HepG2 (cell line): Measurements from ENCODE around the gene YPEL3. TPM values are rescaled to one million over a fixed set of nuclear protein-coding genes. Genes with fewer than 3 reads are reported as not detected.

Experiments
- PHF5A ChIP-seq: IDR thresholded peaks from one replicate; pipeline ENCODE4 v1.6.1; 2018; ENCODE audit warnings: low read depth, missing genetic modification reagents; ENCODE audit not compliant: unreplicated experiment
- SP5 ChIP-seq: IDR thresholded peaks from 2 replicates; pipeline ENCODE4 v1.6.1; 2016; ENCODE audit warnings: low read depth, borderline replicate concordance
- TFDP1 ChIP-seq: IDR thresholded peaks from 2 replicates; pipeline ENCODE4 v1.6.1; 2016; ENCODE audit warnings: missing compliant biosample characterization, missing genetic modification reagents, borderline replicate concordance
- ZNF251 ChIP-seq: sonication (generic); formaldehyde crosslinking; IDR thresholded peaks from 2 replicates; pipeline ENCODE4 v1.9.0; 2021; ENCODE audit warnings: mild to moderate bottlenecking, missing genetic modification reagents
- ZNF343 ChIP-seq: sonication (generic); formaldehyde crosslinking; IDR thresholded peaks from 2 replicates; pipeline ENCODE4 v1.4.0; 2020; ENCODE audit warnings: mild to moderate bottlenecking, missing genetic modification reagents
- ZSCAN29 ChIP-seq: sonication (generic); formaldehyde crosslinking; conservative IDR thresholded peaks from 2 replicates; pipeline ENCODE4 v1.4.0; 2020; ENCODE audit warnings: mild to moderate bottlenecking, missing genetic modification reagents
- ZZZ3 ChIP-seq: sonication (generic); formaldehyde crosslinking; IDR thresholded peaks from 2 replicates; pipeline ENCODE4 v1.4.0; 2020; ENCODE audit warnings: missing genetic modification reagents, mild to moderate bottlenecking, borderline replicate concordance
- polyA plus RNA-seq, 8 experiments: library from polyadenylated mRNA; depleted of rRNA in 3 of 8; stranded (reverse) in 7 of 8; unstranded in 1 of 8; fragments of >200 nt; fragmentation: Illumina TruSeq in 4 of 8; extraction: Trizol in 4 of 8; gene quantifications; 2 replicates each; pipeline versions ENCODE4 v1.2.1 to v1.2.3, GENCODE V29; 2011 to 2016; ENCODE audit warnings: low read depth in 4 of 8, missing spikeins in 1 of 8, mixed read lengths in 1 of 8; ENCODE audit not compliant: insufficient read depth in 1 of 8
- total RNA-seq, 5 experiments: library from RNA; depleted of rRNA; stranded (reverse); fragments of >200 nt; fragmentation: Illumina TruSeq; extraction: Trizol; gene quantifications; 2 replicates each; pipeline ENCODE4 v1.2.3, GENCODE V29; 2016; ENCODE audit warnings: low read depth in 1 of 5
- TF ChIP-seq, protein P1 (sequence below): fragments of 450-650 bp; IDR thresholded peaks from 2 replicates; pipeline ENCODE4 v1.6.1; 2016
- TF ChIP-seq, protein P2 (sequence below): sonication (generic); formaldehyde crosslinking; IDR thresholded peaks from 2 replicates; pipeline ENCODE4 v1.5.0; 2020; ENCODE audit warnings: missing genetic modification reagents
- TF ChIP-seq, protein P3 (sequence below): IDR thresholded peaks from 2 replicates; pipeline ENCODE4 v1.6.1; 2016; ENCODE audit warnings: missing compliant biosample characterization, missing genetic modification reagents, borderline replicate concordance
- TF ChIP-seq, protein P4 (sequence below): fragments of 450-650 bp; IDR thresholded peaks from 2 replicates; pipeline ENCODE4 v1.6.1; 2017; ENCODE audit warnings: mild to moderate bottlenecking
- TF ChIP-seq, protein P5 (sequence below), 2 experiments: sonication (generic) in 1 of 2; formaldehyde crosslinking in 1 of 2; IDR thresholded peaks; 2 replicates each; pipeline versions ENCODE4 v1.6.1 to v1.9.0; 2014 to 2022; ENCODE audit warnings: antibody characterized with exemption in 1 of 2, borderline replicate concordance in 1 of 2, inconsistent platforms in 1 of 2, low read depth in 1 of 2, missing genetic modification reagents in 1 of 2

Gene YPEL3
- total and polyA plus RNA-seq, 2 of the 13 experiments (the other 11 are each of a cell fraction or from before 2014, with no cell fraction given) = 5.4 to 47.0 TPM

DNA sequence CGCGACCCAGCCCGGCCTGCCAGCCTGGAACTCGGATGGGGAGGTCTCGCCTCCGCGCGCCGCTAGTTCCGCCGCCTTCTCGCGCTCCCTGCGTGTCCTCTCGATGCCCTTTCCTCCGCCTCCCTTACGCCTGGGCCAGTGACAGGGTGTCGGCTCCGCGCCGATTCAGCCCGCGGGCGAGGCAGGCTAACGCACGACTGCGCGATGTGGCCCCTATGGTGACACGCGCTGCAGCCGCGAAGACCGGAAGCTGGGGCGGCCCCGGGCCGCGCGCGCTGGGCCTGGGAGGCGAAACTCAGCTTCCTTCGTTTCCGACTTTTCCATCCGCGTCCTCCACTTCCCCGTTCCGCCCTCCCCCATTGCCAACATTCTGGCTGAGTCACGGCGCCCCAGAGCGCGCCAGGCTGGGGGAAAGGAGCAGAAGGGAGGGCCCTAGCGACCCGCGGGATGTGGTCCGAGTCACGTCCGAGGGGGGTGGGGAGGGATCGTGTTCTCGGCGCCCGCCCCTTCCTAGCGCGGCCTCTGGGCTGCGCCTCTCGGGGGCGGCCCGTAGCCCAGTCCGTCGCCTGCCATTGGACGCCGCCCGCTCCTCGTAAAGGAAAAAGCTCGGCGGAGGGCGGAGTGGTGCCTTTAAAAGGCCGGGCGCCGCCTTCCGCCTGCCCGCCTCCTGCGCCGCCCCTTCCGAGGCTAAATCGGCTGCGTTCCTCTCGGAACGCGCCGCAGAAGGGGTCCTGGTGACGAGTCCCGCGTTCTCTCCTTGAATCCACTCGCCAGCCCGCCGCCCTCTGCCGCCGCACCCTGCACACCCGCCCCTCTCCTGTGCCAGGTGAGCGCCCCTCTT lies 30.7 kb downstream of the YPEL3 start, which contains the start of gene ALDOA (continued):
- TF ChIP-seq, protein P1, sequence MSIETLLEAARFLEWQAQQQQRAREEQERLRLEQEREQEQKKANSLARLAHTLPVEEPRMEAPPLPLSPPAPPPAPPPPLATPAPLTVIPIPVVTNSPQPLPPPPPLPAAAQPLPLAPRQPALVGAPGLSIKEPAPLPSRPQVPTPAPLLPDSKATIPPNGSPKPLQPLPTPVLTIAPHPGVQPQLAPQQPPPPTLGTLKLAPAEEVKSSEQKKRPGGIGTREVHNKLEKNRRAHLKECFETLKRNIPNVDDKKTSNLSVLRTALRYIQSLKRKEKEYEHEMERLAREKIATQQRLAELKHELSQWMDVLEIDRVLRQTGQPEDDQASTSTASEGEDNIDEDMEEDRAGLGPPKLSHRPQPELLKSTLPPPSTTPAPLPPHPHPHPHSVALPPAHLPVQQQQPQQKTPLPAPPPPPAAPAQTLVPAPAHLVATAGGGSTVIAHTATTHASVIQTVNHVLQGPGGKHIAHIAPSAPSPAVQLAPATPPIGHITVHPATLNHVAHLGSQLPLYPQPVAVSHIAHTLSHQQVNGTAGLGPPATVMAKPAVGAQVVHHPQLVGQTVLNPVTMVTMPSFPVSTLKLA = peak; percentile 50; the same call in 1 of the 2 replicates
- TF ChIP-seq, protein P2, sequence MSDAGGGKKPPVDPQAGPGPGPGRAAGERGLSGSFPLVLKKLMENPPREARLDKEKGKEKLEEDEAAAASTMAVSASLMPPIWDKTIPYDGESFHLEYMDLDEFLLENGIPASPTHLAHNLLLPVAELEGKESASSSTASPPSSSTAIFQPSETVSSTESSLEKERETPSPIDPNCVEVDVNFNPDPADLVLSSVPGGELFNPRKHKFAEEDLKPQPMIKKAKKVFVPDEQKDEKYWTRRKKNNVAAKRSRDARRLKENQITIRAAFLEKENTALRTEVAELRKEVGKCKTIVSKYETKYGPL = 0 out of 2 replicates have a peak, but pooled peaks have one; percentile 8
- 0 out of 2 replicates have a peak, but pooled peaks have one; percentile 83 for TF ChIP-seq ZNF251 (CRISPR knock-in tag)
- TF ChIP-seq ZNF343 (CRISPR knock-in tag) = peak; percentile 97
- TF ChIP-seq ZZZ3 (CRISPR knock-in tag) = peak; percentile 86; the same call in 1 of the 2 replicates
- TF ChIP-seq TFDP1 (CRISPR knock-in tag) = peak; percentile 92
- TF ChIP-seq SP5 = peak; percentile 92
- TF ChIP-seq, protein P3, sequence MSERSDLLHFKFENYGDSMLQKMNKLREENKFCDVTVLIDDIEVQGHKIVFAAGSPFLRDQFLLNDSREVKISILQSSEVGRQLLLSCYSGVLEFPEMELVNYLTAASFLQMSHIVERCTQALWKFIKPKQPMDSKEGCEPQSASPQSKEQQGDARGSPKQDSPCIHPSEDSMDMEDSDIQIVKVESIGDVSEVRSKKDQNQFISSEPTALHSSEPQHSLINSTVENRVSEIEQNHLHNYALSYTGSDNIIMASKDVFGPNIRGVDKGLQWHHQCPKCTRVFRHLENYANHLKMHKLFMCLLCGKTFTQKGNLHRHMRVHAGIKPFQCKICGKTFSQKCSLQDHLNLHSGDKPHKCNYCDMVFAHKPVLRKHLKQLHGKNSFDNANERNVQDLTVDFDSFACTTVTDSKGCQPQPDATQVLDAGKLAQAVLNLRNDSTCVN = peak; percentile 86
- TF ChIP-seq, protein P4, sequence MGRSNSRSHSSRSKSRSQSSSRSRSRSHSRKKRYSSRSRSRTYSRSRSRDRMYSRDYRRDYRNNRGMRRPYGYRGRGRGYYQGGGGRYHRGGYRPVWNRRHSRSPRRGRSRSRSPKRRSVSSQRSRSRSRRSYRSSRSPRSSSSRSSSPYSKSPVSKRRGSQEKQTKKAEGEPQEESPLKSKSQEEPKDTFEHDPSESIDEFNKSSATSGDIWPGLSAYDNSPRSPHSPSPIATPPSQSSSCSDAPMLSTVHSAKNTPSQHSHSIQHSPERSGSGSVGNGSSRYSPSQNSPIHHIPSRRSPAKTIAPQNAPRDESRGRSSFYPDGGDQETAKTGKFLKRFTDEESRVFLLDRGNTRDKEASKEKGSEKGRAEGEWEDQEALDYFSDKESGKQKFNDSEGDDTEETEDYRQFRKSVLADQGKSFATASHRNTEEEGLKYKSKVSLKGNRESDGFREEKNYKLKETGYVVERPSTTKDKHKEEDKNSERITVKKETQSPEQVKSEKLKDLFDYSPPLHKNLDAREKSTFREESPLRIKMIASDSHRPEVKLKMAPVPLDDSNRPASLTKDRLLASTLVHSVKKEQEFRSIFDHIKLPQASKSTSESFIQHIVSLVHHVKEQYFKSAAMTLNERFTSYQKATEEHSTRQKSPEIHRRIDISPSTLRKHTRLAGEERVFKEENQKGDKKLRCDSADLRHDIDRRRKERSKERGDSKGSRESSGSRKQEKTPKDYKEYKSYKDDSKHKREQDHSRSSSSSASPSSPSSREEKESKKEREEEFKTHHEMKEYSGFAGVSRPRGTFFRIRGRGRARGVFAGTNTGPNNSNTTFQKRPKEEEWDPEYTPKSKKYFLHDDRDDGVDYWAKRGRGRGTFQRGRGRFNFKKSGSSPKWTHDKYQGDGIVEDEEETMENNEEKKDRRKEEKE = no peak
- peak; percentile 94 for TF ChIP-seq ZSCAN29 (CRISPR knock-in tag)
- TF ChIP-seq PHF5A (CRISPR knock-in tag) = peak; percentile 83
- TF ChIP-seq, protein P5, sequence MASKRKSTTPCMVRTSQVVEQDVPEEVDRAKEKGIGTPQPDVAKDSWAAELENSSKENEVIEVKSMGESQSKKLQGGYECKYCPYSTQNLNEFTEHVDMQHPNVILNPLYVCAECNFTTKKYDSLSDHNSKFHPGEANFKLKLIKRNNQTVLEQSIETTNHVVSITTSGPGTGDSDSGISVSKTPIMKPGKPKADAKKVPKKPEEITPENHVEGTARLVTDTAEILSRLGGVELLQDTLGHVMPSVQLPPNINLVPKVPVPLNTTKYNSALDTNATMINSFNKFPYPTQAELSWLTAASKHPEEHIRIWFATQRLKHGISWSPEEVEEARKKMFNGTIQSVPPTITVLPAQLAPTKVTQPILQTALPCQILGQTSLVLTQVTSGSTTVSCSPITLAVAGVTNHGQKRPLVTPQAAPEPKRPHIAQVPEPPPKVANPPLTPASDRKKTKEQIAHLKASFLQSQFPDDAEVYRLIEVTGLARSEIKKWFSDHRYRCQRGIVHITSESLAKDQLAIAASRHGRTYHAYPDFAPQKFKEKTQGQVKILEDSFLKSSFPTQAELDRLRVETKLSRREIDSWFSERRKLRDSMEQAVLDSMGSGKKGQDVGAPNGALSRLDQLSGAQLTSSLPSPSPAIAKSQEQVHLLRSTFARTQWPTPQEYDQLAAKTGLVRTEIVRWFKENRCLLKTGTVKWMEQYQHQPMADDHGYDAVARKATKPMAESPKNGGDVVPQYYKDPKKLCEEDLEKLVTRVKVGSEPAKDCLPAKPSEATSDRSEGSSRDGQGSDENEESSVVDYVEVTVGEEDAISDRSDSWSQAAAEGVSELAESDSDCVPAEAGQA (IDR thresholded peaks at IDR 0.05; ENCODE audit: low read depth) = peak; percentile 64
- TF ChIP-seq, protein P5 (CRISPR knock-in tag; IDR thresholded peaks at IDR 0.05; ENCODE audit: borderline replicate concordance) = peak; percentile 92
